Fibroblast of lung (primary cell): ENCODE results near the gene SRPRB.

Source experiments
- EZH2 ChIP-seq: IDR thresholded peaks from 2 replicates; pipeline ENCODE4 v1.5.1; 2012; ENCODE audit warnings: low read length, control low read depth, mild to moderate bottlenecking; ENCODE audit errors: missing control alignments
- TF ChIP-seq, protein P1 (sequence below), 2 donors: IDR thresholded peaks in 1 of 2; conservative IDR thresholded peaks in 1 of 2; 1 replicate in 1 of 2; 2 replicates in 1 of 2; pipeline ENCODE4 v1.5.1; 2011 to 2012; ENCODE audit warnings: low read length in 2 of 2, control low read depth in 1 of 2, inconsistent platforms in 1 of 2, low read depth in 1 of 2, mild to moderate bottlenecking in 1 of 2

DNA sequence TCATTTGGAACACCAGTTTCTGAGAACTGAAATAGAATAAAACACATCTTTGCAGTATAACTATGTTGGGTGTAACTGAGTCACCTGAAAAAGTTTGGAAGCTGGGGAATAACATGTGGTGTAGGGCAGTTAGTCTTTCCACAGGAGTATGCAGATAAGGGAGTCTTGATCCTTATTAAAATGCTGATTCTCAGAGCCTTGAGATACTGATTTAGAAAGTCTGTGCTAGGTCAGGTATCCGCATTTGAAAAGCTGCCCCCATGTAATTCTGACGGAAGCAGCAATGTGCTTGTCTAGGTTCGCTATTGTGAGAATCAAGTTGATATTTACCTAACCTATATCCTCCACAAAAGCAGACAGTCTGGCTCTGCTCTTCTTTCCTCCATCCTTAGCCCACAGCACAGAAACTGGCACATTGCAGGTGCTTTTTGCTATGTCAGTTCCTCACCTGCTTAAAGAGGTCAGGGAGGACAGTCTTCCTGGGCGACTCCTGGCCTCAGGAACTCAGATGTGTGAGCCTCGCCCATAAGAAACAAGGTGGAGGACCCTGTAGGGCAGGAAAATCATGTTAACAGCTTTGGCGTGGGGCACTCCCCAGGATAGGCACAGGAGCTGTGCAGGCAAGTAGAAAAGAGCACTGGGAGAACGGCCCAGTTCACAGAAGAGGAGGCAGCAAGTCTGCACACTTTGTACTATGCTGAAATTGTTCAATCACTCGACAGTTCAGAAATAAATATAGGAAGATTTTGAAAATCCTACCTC, 27.6 kb upstream of the SRPRB start:
- TF ChIP-seq, protein P1, sequence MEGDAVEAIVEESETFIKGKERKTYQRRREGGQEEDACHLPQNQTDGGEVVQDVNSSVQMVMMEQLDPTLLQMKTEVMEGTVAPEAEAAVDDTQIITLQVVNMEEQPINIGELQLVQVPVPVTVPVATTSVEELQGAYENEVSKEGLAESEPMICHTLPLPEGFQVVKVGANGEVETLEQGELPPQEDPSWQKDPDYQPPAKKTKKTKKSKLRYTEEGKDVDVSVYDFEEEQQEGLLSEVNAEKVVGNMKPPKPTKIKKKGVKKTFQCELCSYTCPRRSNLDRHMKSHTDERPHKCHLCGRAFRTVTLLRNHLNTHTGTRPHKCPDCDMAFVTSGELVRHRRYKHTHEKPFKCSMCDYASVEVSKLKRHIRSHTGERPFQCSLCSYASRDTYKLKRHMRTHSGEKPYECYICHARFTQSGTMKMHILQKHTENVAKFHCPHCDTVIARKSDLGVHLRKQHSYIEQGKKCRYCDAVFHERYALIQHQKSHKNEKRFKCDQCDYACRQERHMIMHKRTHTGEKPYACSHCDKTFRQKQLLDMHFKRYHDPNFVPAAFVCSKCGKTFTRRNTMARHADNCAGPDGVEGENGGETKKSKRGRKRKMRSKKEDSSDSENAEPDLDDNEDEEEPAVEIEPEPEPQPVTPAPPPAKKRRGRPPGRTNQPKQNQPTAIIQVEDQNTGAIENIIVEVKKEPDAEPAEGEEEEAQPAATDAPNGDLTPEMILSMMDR (conservative IDR thresholded peaks at IDR 0.05 in 1 of 2, IDR thresholded peaks at IDR 0.05 in 1 of 2; ENCODE audit: low read depth in 1 of 2, low read length in 2 of 2): no peak
- no peak for TF ChIP-seq EZH2
